Fibroblast of villous mesenchyme (primary cell): ENCODE data around the gene TAF1A. TPM values are rescaled to one million over a fixed set of nuclear protein-coding genes. Genes with fewer than 3 reads are reported as not detected.

ENCODE experiments used
- DNase-seq: peaks from one replicate; pipeline ENCODE4 v3.0.0-alpha.2; 2010; ENCODE audit warnings: low read depth
- H3K4me3 ChIP-seq: 2 replicates; pipeline ENCODE4 v1.5.1; 2011; ENCODE audit warnings: low read depth, mild to moderate bottlenecking, low read length
- total RNA-seq: library from RNA; depleted of rRNA; stranded (reverse); fragments of >200 nt; gene quantifications from 2 replicates; pipeline ENCODE4 v1.2.3, GENCODE V29; 2012
- TF ChIP-seq, protein P1 (sequence below): IDR thresholded peaks from 2 replicates; pipeline ENCODE4 v1.5.1; 2012; ENCODE audit warnings: low read depth, mild to moderate bottlenecking, low read length; ENCODE audit not compliant: insufficient read depth

The TAF1A gene
- total RNA-seq, 1 donor: 15.5 TPM

DNA sequence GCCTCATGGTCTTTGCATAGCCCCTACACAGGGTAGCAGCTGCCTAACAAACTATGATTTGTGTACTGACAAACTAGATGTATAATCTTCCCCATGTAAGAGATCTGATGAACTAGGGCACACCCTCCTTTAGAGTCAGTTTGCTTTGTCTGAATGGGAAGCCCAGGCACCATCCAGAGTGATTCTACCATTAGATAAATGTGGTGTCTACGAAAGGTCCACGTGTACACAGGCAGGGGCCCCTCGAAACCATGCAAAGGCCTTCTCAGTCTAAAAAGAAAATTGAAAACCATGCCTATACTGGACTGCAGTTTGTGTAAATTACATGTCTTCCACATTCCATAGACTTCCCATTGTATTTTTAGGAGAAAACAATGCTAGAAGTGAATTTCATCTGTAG lies 60.6 kb downstream of the TAF1A start:
- no peak overlapping the region for H3K4me3 ChIP-seq
- DNase-seq: no peak
- TF ChIP-seq, protein P1, sequence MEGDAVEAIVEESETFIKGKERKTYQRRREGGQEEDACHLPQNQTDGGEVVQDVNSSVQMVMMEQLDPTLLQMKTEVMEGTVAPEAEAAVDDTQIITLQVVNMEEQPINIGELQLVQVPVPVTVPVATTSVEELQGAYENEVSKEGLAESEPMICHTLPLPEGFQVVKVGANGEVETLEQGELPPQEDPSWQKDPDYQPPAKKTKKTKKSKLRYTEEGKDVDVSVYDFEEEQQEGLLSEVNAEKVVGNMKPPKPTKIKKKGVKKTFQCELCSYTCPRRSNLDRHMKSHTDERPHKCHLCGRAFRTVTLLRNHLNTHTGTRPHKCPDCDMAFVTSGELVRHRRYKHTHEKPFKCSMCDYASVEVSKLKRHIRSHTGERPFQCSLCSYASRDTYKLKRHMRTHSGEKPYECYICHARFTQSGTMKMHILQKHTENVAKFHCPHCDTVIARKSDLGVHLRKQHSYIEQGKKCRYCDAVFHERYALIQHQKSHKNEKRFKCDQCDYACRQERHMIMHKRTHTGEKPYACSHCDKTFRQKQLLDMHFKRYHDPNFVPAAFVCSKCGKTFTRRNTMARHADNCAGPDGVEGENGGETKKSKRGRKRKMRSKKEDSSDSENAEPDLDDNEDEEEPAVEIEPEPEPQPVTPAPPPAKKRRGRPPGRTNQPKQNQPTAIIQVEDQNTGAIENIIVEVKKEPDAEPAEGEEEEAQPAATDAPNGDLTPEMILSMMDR: no peak

DNA sequence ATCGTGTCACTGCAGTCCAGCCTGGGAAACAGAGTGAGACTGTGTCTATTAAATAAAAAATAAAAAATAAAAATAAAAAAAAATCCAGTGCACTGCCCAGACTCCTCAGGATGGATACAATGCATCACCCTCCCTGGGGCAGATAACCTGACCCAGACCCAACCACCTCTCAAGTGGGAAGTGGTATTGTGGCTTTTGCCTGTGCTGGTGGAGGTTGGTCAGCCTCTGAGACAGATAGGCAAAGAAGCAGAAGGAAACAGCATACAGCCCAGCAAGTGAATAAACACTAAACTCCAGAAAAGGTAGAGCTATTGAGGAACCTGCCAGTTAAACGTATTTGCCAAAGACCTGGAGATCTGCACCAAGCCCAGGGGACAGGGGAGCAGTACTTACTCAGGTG lies 63.8 kb downstream of the TAF1A start:
- no peak overlapping the region for H3K4me3 ChIP-seq
- TF ChIP-seq, protein P1: no peak
- no peak for DNase-seq

DNA sequence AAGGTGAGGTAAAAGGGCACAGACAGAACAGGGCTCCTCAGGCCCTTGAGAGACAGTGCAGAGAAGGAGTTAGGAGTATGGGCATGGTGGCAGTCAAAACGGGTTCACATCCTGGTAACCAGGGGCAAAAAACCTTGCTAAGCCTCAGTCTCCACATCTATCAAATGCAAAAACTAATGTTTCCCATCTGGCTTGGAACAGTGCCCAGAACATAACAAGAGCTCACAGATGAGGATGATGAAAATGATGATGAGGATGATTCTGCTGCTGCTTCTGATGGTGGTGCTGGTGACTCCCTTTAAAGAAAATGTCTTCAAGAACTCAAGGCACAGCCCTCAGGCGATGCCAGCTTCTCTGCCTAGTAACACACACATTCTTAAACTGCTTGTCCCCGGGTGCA lies 65.9 kb downstream of the TAF1A start:
- no peak overlapping the region for H3K4me3 ChIP-seq
- DNase-seq: no peak
- TF ChIP-seq, protein P1: no peak

DNA sequence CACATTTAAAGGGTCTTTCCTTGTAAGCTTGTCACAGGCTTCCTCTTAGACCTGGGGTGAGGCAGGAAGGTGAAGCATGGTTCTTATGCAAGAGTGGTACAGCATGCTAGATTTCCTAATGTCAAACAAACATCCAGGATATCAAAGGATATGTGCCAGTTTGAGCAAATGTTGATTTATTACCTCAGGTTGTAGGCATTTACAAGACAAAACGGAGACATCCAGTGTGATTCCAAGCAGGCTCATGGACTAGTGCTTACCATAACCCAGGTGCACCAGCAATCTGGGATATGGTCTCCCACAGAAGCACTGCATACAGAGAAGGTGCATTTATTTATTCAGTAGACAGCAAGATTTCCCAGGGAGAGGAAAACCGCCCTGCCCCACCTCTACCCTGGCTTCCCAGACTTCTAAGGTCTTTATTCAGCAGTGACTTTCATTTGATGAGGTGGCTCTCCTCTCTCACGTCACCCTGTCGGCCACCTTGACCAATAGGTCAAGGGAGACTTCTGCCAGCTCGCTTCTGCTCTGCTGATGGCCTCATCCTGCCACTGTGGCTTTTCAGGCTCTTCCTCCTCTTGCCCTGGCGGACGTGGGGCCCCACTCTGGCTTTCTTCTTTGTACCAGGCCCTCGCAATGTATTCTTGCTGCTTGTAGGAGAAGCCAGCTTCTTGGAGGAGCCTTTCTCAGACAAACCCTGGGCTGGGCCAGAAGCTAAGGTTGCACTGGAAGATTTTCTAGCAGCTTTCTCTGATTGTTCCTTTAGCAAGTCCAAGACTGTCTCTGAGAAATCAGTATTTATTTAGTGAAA lies 67.4 kb downstream of the TAF1A start:
- no peak overlapping the region for H3K4me3 ChIP-seq
- DNase-seq: no peak
- TF ChIP-seq, protein P1: no peak

- peak; percentile 74 for DNase-seq
- H3K4me3 ChIP-seq: no peak overlapping the region
- TF ChIP-seq, protein P1: no peak
Measured at GRCh38 chr1:222521299-222522104, 68.2 kb downstream of the TAF1A start.

Other genes starting within 250 kb of the TAF1A start
- gene HHIPL2, start 41.8 kb downstream of the TAF1A start, total RNA-seq: not detected in 2 replicates
- gene MIA3, start 28.2 kb upstream of the TAF1A start, total RNA-seq: 44.5 and 54.0 TPM in 2 replicates
- 39.3 and 48.4 TPM in 2 replicates for gene AIDA, start 122.6 kb upstream of the TAF1A start, total RNA-seq
- gene BROX, start 122.6 kb upstream of the TAF1A start, total RNA-seq: 72.2 and 92.0 TPM in 2 replicates
- gene FAM177B, start 147.3 kb upstream of the TAF1A start, total RNA-seq: not detected in 2 replicates
- 3.5 and 4.2 TPM in 2 replicates for gene DISP1, start 225.1 kb upstream of the TAF1A start, total RNA-seq